HepG2 (cell line): ENCODE data around the gene PGAP3. TPM values are rescaled to one million over a fixed set of nuclear protein-coding genes. Genes with fewer than 3 reads are reported as not detected.

Source experiments
- AKAP8 ChIP-seq: sonication (generic); formaldehyde crosslinking; IDR thresholded peaks from 2 replicates; pipeline ENCODE4 v1.5.1; 2020; ENCODE audit warnings: mild to moderate bottlenecking, missing genetic modification reagents
- BATF2 ChIP-seq: sonication (generic); formaldehyde crosslinking; IDR thresholded peaks from 2 replicates; pipeline ENCODE4 v1.8.0; 2022; ENCODE audit warnings: mild to moderate bottlenecking, missing genetic modification reagents, moderate library complexity
- ELF4 ChIP-seq: sonication (generic); formaldehyde crosslinking; IDR thresholded peaks from 2 replicates; pipeline ENCODE4 v1.5.0; 2020; ENCODE audit warnings: missing genetic modification reagents, mild to moderate bottlenecking, moderate library complexity, borderline replicate concordance
- FOXJ3 ChIP-seq: sonication (generic); formaldehyde crosslinking; IDR thresholded peaks from 2 replicates; pipeline ENCODE4 v1.4.0; 2020; ENCODE audit warnings: missing genetic modification reagents, mild to moderate bottlenecking, borderline replicate concordance
- GABPB1 ChIP-seq: IDR thresholded peaks from 2 replicates; pipeline ENCODE4 v1.6.1; 2016; ENCODE audit warnings: mild to moderate bottlenecking, missing genetic modification reagents, moderate library complexity, missing compliant biosample characterization
- GMEB1 ChIP-seq: sonication (generic); formaldehyde crosslinking; IDR thresholded peaks from 2 replicates; pipeline ENCODE4 v1.5.1; 2020; ENCODE audit warnings: missing genetic modification reagents, mild to moderate bottlenecking, borderline replicate concordance
- GRHL1 ChIP-seq: sonication (generic); formaldehyde crosslinking; conservative IDR thresholded peaks from 2 replicates; pipeline ENCODE4 v1.8.0; 2022; ENCODE audit warnings: missing genetic modification reagents
- KDM5B ChIP-seq: sonication (generic); formaldehyde crosslinking; IDR thresholded peaks from 2 replicates; pipeline ENCODE4 v1.4.0; 2020; ENCODE audit warnings: missing genetic modification reagents, mild to moderate bottlenecking, borderline replicate concordance
- MAFF ChIP-seq: IDR thresholded peaks from 2 replicates; pipeline ENCODE4 v1.6.1; 2011; ENCODE audit warnings: low read depth, low read length, improper control_type of control experiment
- MEIS2 ChIP-seq: sonication (generic); formaldehyde crosslinking; IDR thresholded peaks from 2 replicates; pipeline ENCODE4 v1.9.0; 2021; ENCODE audit warnings: mild to moderate bottlenecking, missing genetic modification reagents
- NAIF1 ChIP-seq: sonication (generic); formaldehyde crosslinking; IDR thresholded peaks from 2 replicates; pipeline ENCODE4 v1.5.0; 2020; ENCODE audit warnings: mild to moderate bottlenecking, missing genetic modification reagents, borderline replicate concordance
- NFIC ChIP-seq: IDR thresholded peaks from 2 replicates; pipeline ENCODE4 v1.6.1; 2012; ENCODE audit warnings: mild to moderate bottlenecking, low read length, inconsistent platforms
- RARA ChIP-seq: IDR thresholded peaks from 2 replicates; pipeline ENCODE4 v1.6.1; 2016; ENCODE audit warnings: missing genetic modification reagents, missing compliant biosample characterization
- RBM39 ChIP-seq: fragments of 200-400 bp; formaldehyde crosslinking; IDR thresholded peaks from one replicate; pipeline ENCODE4 v1.6.1; 2018; ENCODE audit warnings: antibody characterized with exemption, mild to moderate bottlenecking, low read depth, low read length; ENCODE audit not compliant: poor library complexity, severe bottlenecking
- SRSF4 ChIP-seq: fragments of 200-400 bp; formaldehyde crosslinking; IDR thresholded peaks from one replicate; pipeline ENCODE4 v1.6.1; 2018; ENCODE audit warnings: mild to moderate bottlenecking, low read depth, low read length, moderate library complexity; ENCODE audit not compliant: poor library complexity, severe bottlenecking
- THAP9 ChIP-seq: sonication (generic); formaldehyde crosslinking; IDR thresholded peaks from 2 replicates; pipeline ENCODE4; 2020; ENCODE audit warnings: missing genetic modification reagents, mild to moderate bottlenecking, borderline replicate concordance
- ZFP91 ChIP-seq: sonication (generic); formaldehyde crosslinking; IDR thresholded peaks from 2 replicates; pipeline ENCODE4 v1.9.0; 2022; ENCODE audit warnings: missing genetic modification reagents, mild to moderate bottlenecking, borderline replicate concordance
- ZNF207 ChIP-seq: fragments of 450-650 bp; IDR thresholded peaks from 2 replicates; pipeline ENCODE4 v1.6.1; 2016; ENCODE audit warnings: antibody characterized with exemption, borderline replicate concordance
- ZNF703 ChIP-seq: sonication (generic); formaldehyde crosslinking; IDR thresholded peaks from 2 replicates; pipeline ENCODE4 v1.5.1; 2020; ENCODE audit warnings: missing genetic modification reagents, mild to moderate bottlenecking, moderate library complexity, borderline replicate concordance
- ZNF879 ChIP-seq: sonication (generic); formaldehyde crosslinking; IDR thresholded peaks from 2 replicates; pipeline ENCODE4 v1.8.1; 2023; ENCODE audit warnings: missing genetic modification reagents
- polyA plus RNA-seq, 8 experiments: library from polyadenylated mRNA; depleted of rRNA in 3 of 8; stranded (reverse) in 7 of 8; unstranded in 1 of 8; fragments of >200 nt; fragmentation: Illumina TruSeq in 4 of 8; extraction: Trizol in 4 of 8; gene quantifications; 2 replicates each; pipeline versions ENCODE4 v1.2.1 to v1.2.3, GENCODE V29; 2011 to 2016; ENCODE audit warnings: low read depth in 4 of 8, missing spikeins in 1 of 8, mixed read lengths in 1 of 8; ENCODE audit not compliant: insufficient read depth in 1 of 8
- total RNA-seq, 5 experiments: library from RNA; depleted of rRNA; stranded (reverse); fragments of >200 nt; fragmentation: Illumina TruSeq; extraction: Trizol; gene quantifications; 2 replicates each; pipeline ENCODE4 v1.2.3, GENCODE V29; 2016; ENCODE audit warnings: low read depth in 1 of 5

Gene PGAP3
- total and polyA plus RNA-seq, 2 of the 13 experiments (the other 11 are each of a cell fraction or from before 2014, with no cell fraction given), result 11.9 to 14.6 TPM

GRCh38 chr17:39653662-39654331 lies 34.1 kb downstream of the PGAP3 start (continued):
- TF ChIP-seq MEIS2 (CRISPR knock-in tag) (0 out of 2 replicates have a peak, but pooled peaks have one; percentile 26), ZNF879 (CRISPR knock-in tag) (no peak), SRSF4 (no peak), GMEB1 (CRISPR knock-in tag) (no peak), THAP9 (no peak), ZNF207 (no peak), MAFF (no peak), RARA (CRISPR knock-in tag) (peak; percentile 95), ZNF703 (CRISPR knock-in tag) (no peak), KDM5B (CRISPR knock-in tag) (0 out of 2 replicates have a peak, but pooled peaks have one; percentile 24), FOXJ3 (CRISPR knock-in tag) (no peak), RBM39 (no peak), ZFP91 (CRISPR knock-in tag) (peak; percentile 25; the same call in 1 of the 2 replicates), ELF4 (CRISPR knock-in tag) (no peak), BATF2 (no peak), GABPB1 (CRISPR knock-in tag) (no peak), NFIC (no peak), GRHL1 (no peak), NAIF1 (CRISPR knock-in tag) (no peak), AKAP8 (CRISPR knock-in tag) (no peak)
